ENCODE measurements around the gene DUSP10.

Gene DUSP10

GRCh38 chr1:221741703-221742554 is at the start of gene DUSP10:
Gene DUSP10, minus strand, starts transcription at chr1:221742089. Its CDS starts 2,345 bp downstream, at chr1:221739744.
- Histone ChIP-seq H3K4me3 (peak within 1 kb of the TSS; percentile 53 to 83 (median 71)), H3K27ac (peak within 1 kb of the TSS; percentile 87 to 99 (median 95))

GRCh38 chr1:221788466-221788865 is 46.6 kb upstream of the DUSP10 start:
- Histone ChIP-seq H3K27ac (no peak overlapping the region), H3K4me3 (no peak overlapping the region)

- Histone ChIP-seq H3K27ac (no peak overlapping the region), H3K4me3 (no peak overlapping the region)
Observed at GRCh38 chr1:221786647-221787046, 44.8 kb upstream of the DUSP10 start.

- no peak overlapping the region for H3K27ac ChIP-seq
- no peak overlapping the region for H3K4me3 ChIP-seq
Observed at GRCh38 chr1:221783936-221784335, 42.0 kb upstream of the DUSP10 start.

GRCh38 chr1:221783437-221783836 is 41.5 kb upstream of the DUSP10 start:
- no peak overlapping the region for H3K4me3 ChIP-seq

GRCh38 chr1:221782970-221783369 is 41.1 kb upstream of the DUSP10 start:
- no peak overlapping the region for H3K4me3 ChIP-seq
- no peak overlapping the region for H3K27ac ChIP-seq

More at GRCh38 chr1:221783437-221783836, 41.5 kb upstream of the DUSP10 start:
- no peak overlapping the region for H3K27ac ChIP-seq

GRCh38 chr1:221782477-221782876 is 40.6 kb upstream of the DUSP10 start:
- no peak overlapping the region for H3K4me3 ChIP-seq
- no peak overlapping the region for H3K27ac ChIP-seq

- Histone ChIP-seq H3K4me3 (no peak overlapping the region), H3K27ac (no peak overlapping the region)
Observed at GRCh38 chr1:221781102-221781755, 39.3 kb upstream of the DUSP10 start.

- H3K27ac ChIP-seq: no peak overlapping the region
- H3K4me3 ChIP-seq: no peak overlapping the region
Observed at GRCh38 chr1:221780175-221780574, 38.3 kb upstream of the DUSP10 start.

GRCh38 chr1:221779771-221780170 is 37.9 kb upstream of the DUSP10 start:
- no peak overlapping the region for H3K4me3 ChIP-seq
- H3K27ac ChIP-seq: no peak overlapping the region

GRCh38 chr1:221778535-221779142 is 36.8 kb upstream of the DUSP10 start:
- H3K27ac ChIP-seq: peak overlapping the region in 4 of 21 experiments; percentile 22 to 56 (median 30)
- H3K4me3 ChIP-seq: no peak overlapping the region

GRCh38 chr1:221778125-221778524 is 36.2 kb upstream of the DUSP10 start:
- H3K27ac ChIP-seq: peak overlapping the region in 4 of 21 experiments; percentile 22 to 56 (median 30)

GRCh38 chr1:221777431-221778072 is 35.7 kb upstream of the DUSP10 start:
- Histone ChIP-seq H3K4me3 (no peak overlapping the region), H3K27ac (peak overlapping the region in 3 of 21 experiments; percentile 22 to 62 (median 56))

More at GRCh38 chr1:221778125-221778524, 36.2 kb upstream of the DUSP10 start:
- no peak overlapping the region for H3K4me3 ChIP-seq

GRCh38 chr1:221776495-221777301 is 34.8 kb upstream of the DUSP10 start:
- Histone ChIP-seq H3K27ac (peak overlapping the region in 1 of 21 experiments; percentile 62), H3K4me3 (no peak overlapping the region)

- Histone ChIP-seq H3K27ac (no peak overlapping the region), H3K4me3 (no peak overlapping the region)
Observed at GRCh38 chr1:221775206-221775605, 33.3 kb upstream of the DUSP10 start.

- no peak overlapping the region for H3K27ac ChIP-seq
- H3K4me3 ChIP-seq: no peak overlapping the region
Observed at GRCh38 chr1:221774054-221774842, 32.4 kb upstream of the DUSP10 start.

- H3K4me3 ChIP-seq: no peak overlapping the region
- H3K27ac ChIP-seq: no peak overlapping the region
Observed at GRCh38 chr1:221773383-221773782, 31.5 kb upstream of the DUSP10 start.

GRCh38 chr1:221772117-221772516 is 30.2 kb upstream of the DUSP10 start:
- no peak overlapping the region for H3K4me3 ChIP-seq
- H3K27ac ChIP-seq: no peak overlapping the region
